Mesothelial cell of epicardium (in vitro differentiated cells): ENCODE measurements around the gene PGD. TPM values are rescaled to one million over a fixed set of nuclear protein-coding genes. Genes with fewer than 3 reads are reported as not detected.

Experiments used
- DNase-seq, 2 experiments: peaks; one replicate each; pipeline ENCODE4 v3.0.0; 2021; ENCODE audit warnings: low spot score in 2 of 2; ENCODE audit not compliant: unreplicated experiment in 2 of 2
- H3K27ac Mint-ChIP-seq: 2 replicates; pipeline ENCODE4 v1.8.0; 2021; ENCODE audit warnings: mixed read lengths
- H3K27me3 Mint-ChIP-seq: 2 replicates; pipeline ENCODE4 v1.8.0; 2021; ENCODE audit warnings: low read depth, mixed read lengths
- H3K36me3 Mint-ChIP-seq: 2 replicates; pipeline ENCODE4 v1.8.0; 2021; ENCODE audit warnings: mixed read lengths
- H3K4me1 Mint-ChIP-seq: 2 replicates; pipeline ENCODE4 v1.8.0; 2021; ENCODE audit warnings: mixed read lengths
- H3K4me3 Mint-ChIP-seq: 2 replicates; pipeline ENCODE4 v1.8.0; 2021; ENCODE audit warnings: mild to moderate bottlenecking, moderate library complexity, mixed read lengths
- H3K9me3 Mint-ChIP-seq: 2 replicates; pipeline ENCODE4 v1.8.0; 2021; ENCODE audit warnings: mixed read lengths
- total RNA-seq: library from RNA; stranded (reverse); gene quantifications from 3 replicates; pipeline ENCODE4 v1.2.1, GENCODE V29; 2021
- TF ChIP-seq, protein P1 (sequence below): fragments of 200-600 bp; sonication (generic); IDR thresholded peaks from one replicate; pipeline ENCODE4 v1.5.0; 2021; ENCODE audit warnings: antibody characterized with exemption; ENCODE audit not compliant: unreplicated experiment

Gene PGD
- total RNA-seq, 1 donor from 2014 or later, result 167 TPM

DNA sequence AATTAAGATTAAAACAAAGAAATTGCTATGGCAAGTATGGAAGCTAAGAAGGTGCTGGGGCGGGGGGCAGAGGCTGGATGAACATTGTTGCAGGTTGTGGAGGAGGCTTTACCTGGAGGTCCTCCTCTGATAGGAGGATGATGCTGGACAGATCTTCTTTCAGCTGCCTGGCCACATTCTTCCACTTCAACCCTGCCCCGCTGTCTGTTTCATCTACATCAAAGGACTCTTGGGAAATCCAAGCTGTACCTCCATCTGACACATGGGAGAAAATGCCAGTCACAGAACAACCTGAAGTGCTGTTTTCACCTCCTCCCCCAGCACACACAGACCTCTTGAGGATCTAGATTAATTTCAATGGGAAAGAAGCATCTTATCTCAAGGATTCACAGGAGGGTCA is 68.2 kb downstream of the PGD start:
- no peak overlapping the region for H3K4me3 Mint-ChIP-seq
- H3K4me1 Mint-ChIP-seq, result peaks cover 11% of the 10 kb centered on the region
- H3K36me3 Mint-ChIP-seq, result peaks cover 37% of the 10 kb centered on the region
- TF ChIP-seq, protein P1, sequence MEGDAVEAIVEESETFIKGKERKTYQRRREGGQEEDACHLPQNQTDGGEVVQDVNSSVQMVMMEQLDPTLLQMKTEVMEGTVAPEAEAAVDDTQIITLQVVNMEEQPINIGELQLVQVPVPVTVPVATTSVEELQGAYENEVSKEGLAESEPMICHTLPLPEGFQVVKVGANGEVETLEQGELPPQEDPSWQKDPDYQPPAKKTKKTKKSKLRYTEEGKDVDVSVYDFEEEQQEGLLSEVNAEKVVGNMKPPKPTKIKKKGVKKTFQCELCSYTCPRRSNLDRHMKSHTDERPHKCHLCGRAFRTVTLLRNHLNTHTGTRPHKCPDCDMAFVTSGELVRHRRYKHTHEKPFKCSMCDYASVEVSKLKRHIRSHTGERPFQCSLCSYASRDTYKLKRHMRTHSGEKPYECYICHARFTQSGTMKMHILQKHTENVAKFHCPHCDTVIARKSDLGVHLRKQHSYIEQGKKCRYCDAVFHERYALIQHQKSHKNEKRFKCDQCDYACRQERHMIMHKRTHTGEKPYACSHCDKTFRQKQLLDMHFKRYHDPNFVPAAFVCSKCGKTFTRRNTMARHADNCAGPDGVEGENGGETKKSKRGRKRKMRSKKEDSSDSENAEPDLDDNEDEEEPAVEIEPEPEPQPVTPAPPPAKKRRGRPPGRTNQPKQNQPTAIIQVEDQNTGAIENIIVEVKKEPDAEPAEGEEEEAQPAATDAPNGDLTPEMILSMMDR, result no peak
- no peak overlapping the region for H3K27ac Mint-ChIP-seq
- no peak for DNase-seq
- H3K9me3 Mint-ChIP-seq, result no peaks in the 10 kb centered on the region
- H3K27me3 Mint-ChIP-seq, result no peaks in the 10 kb centered on the region

DNA sequence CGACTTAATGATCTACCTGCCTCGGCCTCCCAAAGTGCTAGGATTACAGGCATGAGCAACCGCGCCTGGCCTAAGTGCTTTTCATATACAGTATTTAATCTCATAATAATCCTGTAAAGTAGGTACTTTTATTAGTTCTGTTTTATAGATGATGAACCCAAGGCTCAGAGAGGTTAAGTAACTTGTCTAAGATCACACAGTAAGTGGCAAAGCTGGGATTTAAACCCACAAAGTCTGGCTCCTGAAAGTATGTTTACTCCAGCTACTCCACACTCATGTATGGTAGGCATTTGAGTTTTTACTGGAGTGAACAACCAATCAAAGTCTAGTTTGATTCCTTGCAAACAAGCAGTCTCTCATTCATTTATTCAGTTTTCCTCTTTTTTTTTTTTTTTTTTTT is 71.2 kb downstream of the PGD start:
- H3K27me3 Mint-ChIP-seq, result no peaks in the 10 kb centered on the region
- no peak for DNase-seq
- H3K4me3 Mint-ChIP-seq, result no peak overlapping the region
- H3K4me1 Mint-ChIP-seq, result peaks cover 22% of the 10 kb centered on the region
- no peaks in the 10 kb centered on the region for H3K9me3 Mint-ChIP-seq
- H3K27ac Mint-ChIP-seq, result no peak overlapping the region
- peaks cover 15% of the 10 kb centered on the region for H3K36me3 Mint-ChIP-seq
- TF ChIP-seq, protein P1, result no peak

Other genes with a start within 250 kb of the PGD start
- gene KIF1B, start 188.5 kb upstream of the PGD start, total RNA-seq, result 65.7 to 67.7 TPM (median 66.1 TPM) in 3 replicates
- 11.8 to 12.4 TPM (median 12.1 TPM) in 3 replicates for gene CENPS, start 31.4 kb downstream of the PGD start, total RNA-seq
- gene CORT, start 51.0 kb downstream of the PGD start, total RNA-seq, result 0.70 to 0.89 TPM (median 0.83 TPM) in 3 replicates
- 51.4 to 54.8 TPM (median 53.0 TPM) in 3 replicates for gene DFFA, start 73.5 kb downstream of the PGD start, total RNA-seq
- 29.7 to 31.4 TPM (median 30.9 TPM) in 3 replicates for gene PEX14, start 75.9 kb downstream of the PGD start, total RNA-seq